AG04450 (cell line): ENCODE results near the gene MON1B. TPM values are rescaled to one million over a fixed set of nuclear protein-coding genes. Genes with fewer than 3 reads are reported as not detected.
A peak's percentile ranks its signal among the peaks of the same experiment; 100 is the strongest.
"Not testable (repeated sequence)": the region's sequence is repeated elsewhere in the genome, so short reads cannot be mapped to it uniquely, and the experiment has no call there.

ENCODE experiments used
- CTCF ChIA-PET: fragments of 300-600, 350-600 bp; formaldehyde crosslinking; extraction: SDS; loops from one replicate; lab custom pipeline; 2022; ENCODE audit warnings: antibody characterized with exemption, inconsistent platforms; lab: Charles Lee
- POLR2A ChIA-PET: fragments of 350-600 bp; formaldehyde crosslinking; extraction: SDS; loops from one replicate; lab custom pipeline; 2021; ENCODE audit warnings: antibody characterized with exemption, inconsistent platforms; lab: Yijun Ruan, JAX
- DNase-seq: peaks from one replicate; pipeline ENCODE4 v3.0.0-alpha.2; 2011; ENCODE audit warnings: low read depth, low spot score
- H3K27ac ChIP-seq: one replicate; pipeline ENCODE4 v1.5.1; 2012; ENCODE audit warnings: low read depth, low read length, control low read depth
- H3K27me3 ChIP-seq: one replicate; pipeline ENCODE4 v1.6.0; 2012; ENCODE audit warnings: low read length; ENCODE audit not compliant: control insufficient read depth, insufficient read depth
- H3K4me3 ChIP-seq: 2 replicates; pipeline ENCODE4 v1.5.1; 2011; ENCODE audit warnings: mild to moderate bottlenecking, low read depth, low read length, control low read depth
- H3K9me3 ChIP-seq: 2 replicates; pipeline ENCODE4 v1.5.1; 2012; ENCODE audit warnings: low read length; ENCODE audit not compliant: control insufficient read depth, insufficient read depth
- CTCF ChIP-seq: IDR thresholded peaks from 2 replicates; pipeline ENCODE4 v1.5.1; 2011; ENCODE audit warnings: low read depth, low read length, control low read depth, inconsistent platforms
- polyA plus RNA-seq: library from polyadenylated mRNA; depleted of rRNA; stranded (reverse); fragments of >200 nt; gene quantifications from 2 replicates; pipeline ENCODE4 v1.2.3, GENCODE V29; 2011

Gene MON1B
- polyA plus RNA-seq, 1 experiment = 10.9 TPM

GRCh38 chr16:77170805-77171204, 20.2 kb upstream of the MON1B start:
- Histone ChIP-seq H3K9me3 (no peaks in the 10 kb centered on the region), H3K4me3 (no peak overlapping the region), H3K27ac (no peak overlapping the region), H3K27me3 (no peaks in the 10 kb centered on the region)
- no peak for DNase-seq
- ChIA-PET CTCF (interaction anchor here (0.6 to 3.5 kb wide), 38 partner anchors 9 to 1705 kb away, joined by 3 to 49 read pairs (median 5); partner anchors contain the start of gene MON1B), POLR2A (no interaction called here)
- no peak for TF ChIP-seq CTCF

DNA sequence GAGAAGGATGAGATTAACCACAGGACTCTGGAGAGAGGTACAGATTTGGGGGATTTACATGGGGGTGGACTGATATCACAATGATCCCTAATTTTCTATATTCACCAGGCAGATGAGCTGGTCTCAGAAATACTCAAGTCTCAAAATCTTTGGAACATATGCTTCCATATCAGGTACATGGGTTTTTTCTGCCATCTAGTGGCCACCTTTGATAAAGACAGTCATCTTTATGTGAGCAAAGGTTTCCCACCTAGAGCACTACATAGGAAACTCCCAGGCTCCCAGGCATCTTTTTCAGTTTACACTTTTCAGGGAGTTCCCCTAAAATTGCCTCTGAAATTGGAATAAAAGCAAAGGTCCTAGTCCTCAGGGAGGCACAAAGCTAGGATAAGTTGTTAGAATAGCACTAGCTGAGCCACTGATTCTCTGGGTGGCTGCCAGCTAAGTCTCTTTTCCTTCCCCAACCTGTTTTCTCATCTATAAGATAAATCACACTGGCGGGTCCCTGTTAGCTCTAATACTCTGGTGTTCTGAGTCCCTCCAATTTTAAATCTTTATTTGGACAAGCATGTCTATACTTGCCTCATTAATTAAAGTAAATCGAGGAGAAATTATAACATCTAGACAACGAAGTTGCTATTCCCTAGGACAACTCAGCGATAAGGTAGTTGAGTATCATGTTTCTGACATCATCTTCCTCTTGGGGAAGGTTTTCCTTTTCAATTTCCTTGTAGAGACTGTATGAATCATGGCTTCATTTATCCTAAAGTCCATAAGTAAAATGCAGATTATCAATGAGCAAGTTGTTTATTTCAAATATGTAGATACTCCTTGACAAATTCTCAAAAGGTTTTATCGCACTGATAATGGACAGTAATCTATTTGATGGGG, 19.0 kb upstream of the MON1B start:
- no peaks in the 10 kb centered on the region for H3K9me3 ChIP-seq
- no peak overlapping the region for H3K27ac ChIP-seq
- no peaks in the 10 kb centered on the region for H3K27me3 ChIP-seq
- POLR2A ChIA-PET = no interaction called here
- CTCF ChIA-PET = interaction anchor here (0.6 to 3.5 kb wide), 50 partner anchors 10 to 1804 kb away, joined by 3 to 49 read pairs (median 4); partner anchors contain the start of gene MON1B
- TF ChIP-seq CTCF = peak; percentile 76
- DNase-seq = peak; percentile 16
- H3K4me3 ChIP-seq = no peak overlapping the region

- CTCF ChIA-PET = interaction anchor here (0.7 to 1.9 kb wide), 4 partner anchors 18 to 1370 kb away, joined by 3 to 8 read pairs (median 6); no protein-coding TSS in a partner anchor
Measured at GRCh38 chr16:77172951-77173350, 18.0 kb upstream of the MON1B start.

DNA sequence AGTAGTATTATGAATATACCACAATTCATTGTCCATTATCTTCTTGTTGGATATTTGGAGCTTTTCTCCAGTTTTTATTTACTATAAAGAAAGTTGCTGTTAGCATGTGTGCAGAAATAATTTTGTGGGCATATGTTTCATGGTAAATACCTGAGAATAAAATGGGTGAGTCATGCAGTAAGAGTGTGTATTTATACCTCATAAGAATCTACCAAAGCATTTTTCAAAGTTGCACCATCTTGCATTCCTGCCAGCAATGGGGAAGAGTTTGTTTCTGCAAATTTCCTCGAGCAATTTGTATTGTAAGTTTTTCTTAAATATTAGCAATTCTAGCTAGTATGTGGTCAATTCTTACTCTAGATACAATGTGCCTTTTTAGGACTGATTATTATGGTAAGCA, 7.9 kb upstream of the MON1B start:
- CTCF ChIA-PET = interaction anchor here (6.5 kb wide), 1 partner anchor 12 kb away, joined by 49 read pairs; no protein-coding TSS in a partner anchor
- no peaks in the 10 kb centered on the region for H3K9me3 ChIP-seq
- TF ChIP-seq CTCF = no peak

More at GRCh38 chr16:77172951-77173350, 18.0 kb upstream of the MON1B start:
- Histone ChIP-seq H3K27ac (no peak overlapping the region), H3K4me3 (no peak overlapping the region), H3K9me3 (no peaks in the 10 kb centered on the region), H3K27me3 (no peaks in the 10 kb centered on the region)
- no peak for TF ChIP-seq CTCF
- POLR2A ChIA-PET = no interaction called here
- no peak for DNase-seq

DNA sequence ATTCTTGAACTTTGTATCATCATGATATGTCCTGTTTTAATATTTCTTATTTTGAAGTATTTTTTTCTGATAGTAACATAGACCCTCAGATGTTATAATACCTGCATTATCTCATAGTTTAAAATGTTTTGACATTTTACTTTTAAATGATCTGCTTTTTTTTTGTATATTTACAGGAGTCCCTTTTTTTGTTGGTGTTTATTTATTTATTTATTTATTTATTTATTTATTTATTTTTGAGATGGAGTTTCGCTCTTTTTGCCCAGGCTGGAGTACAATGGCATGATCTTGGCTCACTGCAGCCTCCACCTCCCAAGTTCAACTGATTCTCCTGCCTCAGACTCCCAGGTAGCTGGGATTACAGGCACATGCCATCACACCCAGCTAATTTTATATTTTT, 4.7 kb upstream of the MON1B start:
- H3K27ac ChIP-seq, POLR2A ChIA-PET, DNase-seq, H3K27me3 ChIP-seq, H3K9me3 ChIP-seq, CTCF ChIA-PET, H3K4me3 ChIP-seq: not testable (repeated sequence)

More for the DNA sequence above, 7.9 kb upstream of the MON1B start:
- POLR2A ChIA-PET = no interaction called here
- no peak for DNase-seq
- H3K4me3 ChIP-seq = no peak overlapping the region
- no peak overlapping the region for H3K27ac ChIP-seq
- H3K27me3 ChIP-seq = no peaks in the 10 kb centered on the region
